Ishikawa (cell line): ENCODE results near the gene CD99.

Source experiments
- CEBPB ChIP-seq: IDR thresholded peaks from 2 replicates; pipeline ENCODE4 v1.6.1; 2012
- EGR1 ChIP-seq: IDR thresholded peaks from 2 replicates; pipeline ENCODE4 v1.6.1; 2012
- EP300 ChIP-seq: IDR thresholded peaks from 2 replicates; pipeline ENCODE4 v1.6.1; 2012; ENCODE audit warnings: borderline replicate concordance
- FOXM1 ChIP-seq: IDR thresholded peaks from 2 replicates; pipeline ENCODE4 v1.6.1; 2012; ENCODE audit warnings: low read depth, borderline replicate concordance
- RAD21 ChIP-seq: IDR thresholded peaks from 2 replicates; pipeline ENCODE4 v1.6.1; 2012; ENCODE audit warnings: low read depth
- TAF1 ChIP-seq: IDR thresholded peaks from 2 replicates; pipeline ENCODE4 v1.6.1; 2012; ENCODE audit warnings: low read depth, mild to moderate bottlenecking
- TCF12 ChIP-seq: IDR thresholded peaks from 2 replicates; pipeline ENCODE4 v1.6.1; 2012; ENCODE audit warnings: low read depth
- TEAD4 ChIP-seq: IDR thresholded peaks from 2 replicates; pipeline ENCODE4 v1.6.1; 2012
- YY1 ChIP-seq: IDR thresholded peaks from 2 replicates; pipeline ENCODE4 v1.6.1; 2012; ENCODE audit warnings: low read depth
- ZBTB7A ChIP-seq: IDR thresholded peaks from 2 replicates; pipeline ENCODE4 v1.6.1; 2012; ENCODE audit warnings: low read depth
- TF ChIP-seq, protein P1 (sequence below): IDR thresholded peaks from 2 replicates; pipeline ENCODE4 v1.6.1; 2012
- TF ChIP-seq, protein P2 (sequence below): IDR thresholded peaks from 2 replicates; pipeline ENCODE4 v1.6.1; 2012
- TF ChIP-seq, protein P3 (sequence below): IDR thresholded peaks from 2 replicates; pipeline ENCODE4 v1.6.1; 2012; ENCODE audit warnings: low read depth, mild to moderate bottlenecking

DNA sequence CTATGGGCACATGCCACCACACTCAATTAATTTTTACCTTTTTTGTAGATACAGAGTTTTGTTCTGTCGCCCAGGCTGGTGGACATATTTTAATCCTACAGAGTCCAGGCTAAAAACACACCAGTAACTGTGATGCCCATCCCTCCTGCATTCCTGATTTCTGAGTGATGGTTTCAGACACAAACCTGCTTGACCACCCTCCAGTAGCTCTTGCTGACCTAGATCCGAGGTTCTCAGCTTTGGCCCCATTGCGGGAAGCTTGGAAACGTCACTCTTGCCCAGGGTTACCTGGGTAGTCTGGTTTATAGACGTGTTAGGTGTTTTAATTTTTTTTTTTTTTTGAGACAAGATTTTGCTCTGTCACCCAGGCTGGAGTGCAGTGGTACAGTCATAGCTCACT, 7.5 kb downstream of the CD99 start:
- TF ChIP-seq, protein P1, sequence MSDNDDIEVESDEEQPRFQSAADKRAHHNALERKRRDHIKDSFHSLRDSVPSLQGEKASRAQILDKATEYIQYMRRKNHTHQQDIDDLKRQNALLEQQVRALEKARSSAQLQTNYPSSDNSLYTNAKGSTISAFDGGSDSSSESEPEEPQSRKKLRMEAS: no peak
- TF ChIP-seq YY1 (no peak), EP300 (no peak), TAF1 (no peak), FOXM1 (no peak), TEAD4 (no peak), ZBTB7A (no peak), CEBPB (no peak), TCF12 (no peak), RAD21 (no peak), EGR1 (no peak)
- TF ChIP-seq, protein P2, sequence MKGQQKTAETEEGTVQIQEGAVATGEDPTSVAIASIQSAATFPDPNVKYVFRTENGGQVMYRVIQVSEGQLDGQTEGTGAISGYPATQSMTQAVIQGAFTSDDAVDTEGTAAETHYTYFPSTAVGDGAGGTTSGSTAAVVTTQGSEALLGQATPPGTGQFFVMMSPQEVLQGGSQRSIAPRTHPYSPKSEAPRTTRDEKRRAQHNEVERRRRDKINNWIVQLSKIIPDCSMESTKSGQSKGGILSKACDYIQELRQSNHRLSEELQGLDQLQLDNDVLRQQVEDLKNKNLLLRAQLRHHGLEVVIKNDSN: no peak
- TF ChIP-seq, protein P3, sequence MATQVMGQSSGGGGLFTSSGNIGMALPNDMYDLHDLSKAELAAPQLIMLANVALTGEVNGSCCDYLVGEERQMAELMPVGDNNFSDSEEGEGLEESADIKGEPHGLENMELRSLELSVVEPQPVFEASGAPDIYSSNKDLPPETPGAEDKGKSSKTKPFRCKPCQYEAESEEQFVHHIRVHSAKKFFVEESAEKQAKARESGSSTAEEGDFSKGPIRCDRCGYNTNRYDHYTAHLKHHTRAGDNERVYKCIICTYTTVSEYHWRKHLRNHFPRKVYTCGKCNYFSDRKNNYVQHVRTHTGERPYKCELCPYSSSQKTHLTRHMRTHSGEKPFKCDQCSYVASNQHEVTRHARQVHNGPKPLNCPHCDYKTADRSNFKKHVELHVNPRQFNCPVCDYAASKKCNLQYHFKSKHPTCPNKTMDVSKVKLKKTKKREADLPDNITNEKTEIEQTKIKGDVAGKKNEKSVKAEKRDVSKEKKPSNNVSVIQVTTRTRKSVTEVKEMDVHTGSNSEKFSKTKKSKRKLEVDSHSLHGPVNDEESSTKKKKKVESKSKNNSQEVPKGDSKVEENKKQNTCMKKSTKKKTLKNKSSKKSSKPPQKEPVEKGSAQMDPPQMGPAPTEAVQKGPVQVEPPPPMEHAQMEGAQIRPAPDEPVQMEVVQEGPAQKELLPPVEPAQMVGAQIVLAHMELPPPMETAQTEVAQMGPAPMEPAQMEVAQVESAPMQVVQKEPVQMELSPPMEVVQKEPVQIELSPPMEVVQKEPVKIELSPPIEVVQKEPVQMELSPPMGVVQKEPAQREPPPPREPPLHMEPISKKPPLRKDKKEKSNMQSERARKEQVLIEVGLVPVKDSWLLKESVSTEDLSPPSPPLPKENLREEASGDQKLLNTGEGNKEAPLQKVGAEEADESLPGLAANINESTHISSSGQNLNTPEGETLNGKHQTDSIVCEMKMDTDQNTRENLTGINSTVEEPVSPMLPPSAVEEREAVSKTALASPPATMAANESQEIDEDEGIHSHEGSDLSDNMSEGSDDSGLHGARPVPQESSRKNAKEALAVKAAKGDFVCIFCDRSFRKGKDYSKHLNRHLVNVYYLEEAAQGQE: no peak
